Neural cell (in vitro differentiated cells): ENCODE measurements around the gene TAOK3. TPM values are rescaled to one million over a fixed set of nuclear protein-coding genes. Genes with fewer than 3 reads are reported as not detected.

Experiments
- H2AFZ ChIP-seq: fragments of 200-600, 300-800 bp; sonication (generic), shearing (Covaris generic); 2 replicates; pipeline ENCODE4 v1.6.0; 2014; ENCODE audit warnings: low read depth, mild to moderate bottlenecking, antibody characterized with exemption, low read length, moderate library complexity
- H3F3A ChIP-seq: fragments of 200-600 bp; shearing (Covaris generic); 2 replicates; pipeline ENCODE4 v1.6.1; 2016; ENCODE audit warnings: mild to moderate bottlenecking, moderate library complexity, mixed read lengths, antibody characterized with exemption, low read length; ENCODE audit not compliant: insufficient read depth, poor library complexity, severe bottlenecking
- H3K27ac ChIP-seq: fragments of 200-600, 300-800 bp; sonication (generic), shearing (Covaris generic); 2 replicates; pipeline ENCODE4 v1.5.1; 2014; ENCODE audit warnings: mild to moderate bottlenecking, low read length, moderate library complexity
- H3K27me3 ChIP-seq: fragments of 300-800, 200-600 bp; sonication (generic), shearing (Covaris generic); 2 replicates; pipeline ENCODE4 v1.6.0; 2014; ENCODE audit warnings: mild to moderate bottlenecking, low read depth, low read length, moderate library complexity; ENCODE audit not compliant: insufficient read depth
- H3K36me3 ChIP-seq: fragments of 300-800, 200-600 bp; sonication (generic), shearing (Covaris generic); 2 replicates; pipeline ENCODE4 v1.5.1; 2014; ENCODE audit warnings: mild to moderate bottlenecking, antibody characterized with exemption, low read length, moderate library complexity; ENCODE audit not compliant: insufficient read depth
- H3K4me2 ChIP-seq: fragments of 300-800, 200-600 bp; sonication (generic), shearing (Covaris generic); 2 replicates; pipeline ENCODE4 v1.6.0; 2014; ENCODE audit warnings: mild to moderate bottlenecking, low read length
- H3K4me3 ChIP-seq: fragments of 300-800, 200-600 bp; sonication (generic), shearing (Covaris generic); 2 replicates; pipeline ENCODE4 v1.5.1; 2014; ENCODE audit warnings: mild to moderate bottlenecking, low read length, moderate library complexity
- H3K79me2 ChIP-seq: fragments of 200-600 bp; shearing (Covaris generic); replicated peaks from 2 replicates; pipeline ENCODE4 v1.6.0; 2014; ENCODE audit warnings: mild to moderate bottlenecking, low read length, moderate library complexity; ENCODE audit not compliant: insufficient read depth
- H3K9ac ChIP-seq: fragments of 300-800, 200-600 bp; sonication (generic), shearing (Covaris generic); 2 replicates; pipeline ENCODE4 v1.6.1; 2016; ENCODE audit warnings: mild to moderate bottlenecking, low read length, mixed read lengths
- H3K9me2 ChIP-seq: fragments of 200-600 bp; shearing (Covaris generic); 2 replicates; pipeline ENCODE4 v1.6.1; 2016; ENCODE audit warnings: mild to moderate bottlenecking, low read length, mixed read lengths; ENCODE audit not compliant: insufficient read depth
- H3K9me3 ChIP-seq: fragments of 200-600, 300-800 bp; sonication (generic), shearing (Covaris generic); 2 replicates; pipeline ENCODE4 v1.6.1; 2016; ENCODE audit warnings: mild to moderate bottlenecking, mixed run types, low read length, moderate library complexity, mixed read lengths
- H4K20me1 ChIP-seq: fragments of 200-600 bp; shearing (Covaris generic); 2 replicates; pipeline ENCODE4 v1.6.1; 2016; ENCODE audit warnings: mild to moderate bottlenecking, mixed run types; ENCODE audit not compliant: insufficient read depth
- CTCF ChIP-seq: fragments of 450-650 bp; IDR thresholded peaks from 2 replicates; pipeline ENCODE4 v1.5.1; 2014; ENCODE audit warnings: antibody characterized with exemption, mild to moderate bottlenecking, moderate library complexity; ENCODE audit not compliant: poor library complexity, severe bottlenecking
- EP300 ChIP-seq: fragments of 450-650 bp; conservative IDR thresholded peaks from 2 replicates; pipeline ENCODE4 v1.6.1; 2014; ENCODE audit warnings: antibody characterized with exemption, mild to moderate bottlenecking, moderate library complexity; ENCODE audit not compliant: poor library complexity, severe bottlenecking
- EZH2 ChIP-seq: fragments of 200-600, 300-800 bp; shearing (Covaris generic), sonication (generic); IDR thresholded peaks from 2 replicates; pipeline ENCODE4 v1.6.1; 2014; ENCODE audit warnings: antibody characterized with exemption, low read length, borderline replicate concordance, mild to moderate bottlenecking; ENCODE audit not compliant: insufficient read depth, poor library complexity, severe bottlenecking
- MXI1 ChIP-seq: fragments of 450-650 bp; conservative IDR thresholded peaks from 2 replicates; pipeline ENCODE4 v1.6.1; 2014; ENCODE audit warnings: antibody characterized with exemption, mild to moderate bottlenecking; ENCODE audit not compliant: poor library complexity, severe bottlenecking
- POLR2AphosphoS5 ChIP-seq: IDR thresholded peaks from 2 replicates; pipeline ENCODE4 v1.6.1; 2012
- RAD21 ChIP-seq: fragments of 450-650 bp; conservative IDR thresholded peaks from 2 replicates; pipeline ENCODE4 v1.6.1; 2014; ENCODE audit warnings: antibody characterized with exemption, mild to moderate bottlenecking, moderate library complexity
- REST ChIP-seq: IDR thresholded peaks from 2 replicates; pipeline ENCODE4 v1.6.1; 2012; ENCODE audit warnings: borderline replicate concordance
- SMC3 ChIP-seq: fragments of 450-650 bp; conservative IDR thresholded peaks from 2 replicates; pipeline ENCODE4 v1.6.1; 2014; ENCODE audit warnings: antibody characterized with exemption, mild to moderate bottlenecking, moderate library complexity; ENCODE audit not compliant: poor library complexity
- TAF1 ChIP-seq: IDR thresholded peaks from 2 replicates; pipeline ENCODE4 v1.6.1; 2012; ENCODE audit warnings: low read depth
- polyA plus RNA-seq: library from polyadenylated mRNA; depleted of rRNA; stranded (reverse); fragments of >200 nt; gene quantifications from 2 replicates; pipeline ENCODE4 v1.2.3, GENCODE V29; 2014

TAOK3 gene
- polyA plus RNA-seq, 1 donor from 2014 or later = 148 TPM

GRCh38 chr12:118188690-118189371 is 183.9 kb downstream of the TAOK3 start:
- H3K27ac ChIP-seq = peak overlapping the region; percentile 92
- H3K79me2 ChIP-seq = peaks cover 44% of the 10 kb centered on the region
- no peaks in the 10 kb centered on the region for H3K36me3 ChIP-seq
- peaks cover 2% of the 10 kb centered on the region for H3F3A ChIP-seq
- H3K9ac ChIP-seq = peak overlapping the region; percentile 90
- no peaks in the 10 kb centered on the region for H3K9me2 ChIP-seq
- H2AFZ ChIP-seq = peak overlapping the region; percentile 71
- H4K20me1 ChIP-seq = no peaks in the 10 kb centered on the region
- H3K4me3 ChIP-seq = peak overlapping the region; percentile 71
- peak; percentile 19 for TF ChIP-seq REST
- TF ChIP-seq MXI1 = peak; percentile 32
- TF ChIP-seq EP300 = no peak
- peak; percentile 49 for TF ChIP-seq POLR2AphosphoS5
- no peaks in the 10 kb centered on the region for H3K9me3 ChIP-seq
- H3K4me2 ChIP-seq = peak overlapping the region; percentile 85
- no peaks in the 10 kb centered on the region for H3K27me3 ChIP-seq

GRCh38 chr12:118187751-118188435 is 184.8 kb downstream of the TAOK3 start:
- Histone ChIP-seq H2AFZ (peak overlapping the region; percentile 71), H3K27ac (peak overlapping the region; percentile 92)
- TF ChIP-seq TAF1 (no peak), EP300 (no peak), SMC3 (no peak), REST (no peak), EZH2 (no peak), POLR2AphosphoS5 (no peak), CTCF (no peak), MXI1 (no peak), RAD21 (no peak)

More at GRCh38 chr12:118187751-118188435, 184.8 kb downstream of the TAOK3 start:
- Histone ChIP-seq H3F3A (peaks cover 5% of the 10 kb centered on the region), H3K9me2 (no peaks in the 10 kb centered on the region), H3K27me3 (no peaks in the 10 kb centered on the region), H3K4me3 (peak overlapping the region; percentile 71), H3K79me2 (peaks cover 44% of the 10 kb centered on the region), H3K36me3 (no peaks in the 10 kb centered on the region), H3K4me2 (peak overlapping the region; percentile 85), H3K9ac (peak overlapping the region; percentile 90), H3K9me3 (no peaks in the 10 kb centered on the region), H4K20me1 (no peaks in the 10 kb centered on the region)
